GM18873 (cell line): ENCODE measurements around the gene IRF1.

Source experiments
- ATAC-seq: cut with Tn5 transposase; IDR thresholded peaks from one replicate; pipeline ENCODE4 v1.9.1; 2021; ENCODE audit warnings: mild to moderate bottlenecking, moderate library complexity, moderate number of reproducible peaks; ENCODE audit not compliant: unreplicated experiment, low FRiP score

Gene IRF1

DNA sequence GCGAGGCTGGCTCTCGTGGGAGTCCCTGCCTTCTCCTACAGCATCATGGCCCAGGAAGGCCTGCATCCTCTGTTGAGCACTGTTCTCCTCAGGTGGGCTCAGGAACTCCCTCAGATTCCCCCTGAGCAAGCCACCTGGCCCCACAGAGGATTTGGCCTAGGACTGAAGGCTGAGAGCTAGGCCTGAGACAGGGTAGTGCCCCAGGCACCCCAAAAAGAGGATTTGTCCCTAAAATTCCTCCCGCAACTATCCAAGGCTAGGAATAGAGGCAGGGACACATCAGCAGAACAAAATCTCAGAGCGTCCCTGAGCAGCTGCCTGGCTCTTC, 11.0 kb upstream of the IRF1 start:
- ATAC-seq: no peak

DNA sequence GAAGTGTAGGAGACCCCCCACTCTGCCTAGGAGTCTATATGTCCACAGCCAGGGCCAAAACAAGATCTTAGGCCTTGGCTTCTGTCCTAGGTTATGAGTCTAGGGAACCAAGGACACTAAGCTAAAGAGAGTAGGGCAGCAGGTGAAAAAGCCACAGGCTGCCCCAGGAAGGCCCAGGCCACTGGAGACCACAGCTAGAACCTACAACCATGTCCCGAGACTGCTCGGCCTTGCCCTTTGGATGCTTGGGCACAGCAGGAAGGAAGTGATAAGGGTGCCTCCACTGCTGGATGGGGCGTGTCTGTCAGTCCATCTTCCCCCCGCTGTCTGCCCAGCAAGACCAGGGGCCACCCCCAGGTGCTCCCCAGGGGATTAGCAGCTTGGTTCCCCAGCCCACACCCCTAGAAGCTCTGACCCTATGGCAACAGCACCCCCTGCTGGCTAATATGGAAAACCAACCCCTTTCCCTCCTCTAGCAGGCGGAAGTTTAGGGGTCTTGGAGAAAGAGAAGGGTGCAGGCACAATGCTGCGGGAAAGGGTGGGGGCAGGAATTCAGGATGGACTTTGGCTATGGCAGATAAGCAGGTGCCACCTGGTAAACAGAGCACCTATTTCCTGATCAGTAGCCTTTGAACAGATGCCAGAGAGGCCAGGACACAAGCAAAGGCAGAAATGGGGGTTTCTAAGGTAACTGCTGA, 10.5 kb upstream of the IRF1 start:
- ATAC-seq: no peak

DNA sequence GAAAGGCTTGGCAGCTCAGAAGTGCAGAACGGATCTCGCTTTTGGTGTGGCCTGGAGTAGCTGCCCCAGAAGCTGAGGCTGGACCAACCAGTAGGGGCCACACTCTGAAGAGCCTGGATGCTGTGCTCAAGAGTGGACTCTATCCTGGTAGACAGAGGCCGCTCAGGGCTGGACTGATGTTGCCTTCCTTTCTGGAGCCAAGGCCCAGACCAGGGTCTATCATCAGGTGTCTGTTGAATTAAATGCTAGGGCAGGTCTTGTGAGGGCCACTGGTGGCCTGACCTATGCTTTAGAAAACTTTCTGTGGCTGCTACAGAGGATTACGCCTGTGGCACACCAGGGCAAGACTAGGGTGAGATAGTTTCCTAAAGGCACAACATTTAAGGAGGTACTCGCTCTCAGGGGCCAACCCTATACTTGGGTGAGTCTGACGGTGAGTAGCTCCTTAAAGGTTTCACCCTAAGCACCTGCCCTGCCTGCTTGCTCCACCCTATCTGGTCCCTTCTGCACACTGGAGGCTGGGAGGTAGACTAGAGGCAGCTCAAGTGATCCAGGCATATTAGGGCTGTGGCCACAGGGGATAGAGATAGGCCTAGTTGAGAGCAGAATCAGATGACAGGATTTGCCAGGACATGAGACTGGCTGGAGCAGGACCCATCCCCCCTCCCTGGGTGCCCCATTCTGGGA, 9.8 kb upstream of the IRF1 start:
- no peak for ATAC-seq

DNA sequence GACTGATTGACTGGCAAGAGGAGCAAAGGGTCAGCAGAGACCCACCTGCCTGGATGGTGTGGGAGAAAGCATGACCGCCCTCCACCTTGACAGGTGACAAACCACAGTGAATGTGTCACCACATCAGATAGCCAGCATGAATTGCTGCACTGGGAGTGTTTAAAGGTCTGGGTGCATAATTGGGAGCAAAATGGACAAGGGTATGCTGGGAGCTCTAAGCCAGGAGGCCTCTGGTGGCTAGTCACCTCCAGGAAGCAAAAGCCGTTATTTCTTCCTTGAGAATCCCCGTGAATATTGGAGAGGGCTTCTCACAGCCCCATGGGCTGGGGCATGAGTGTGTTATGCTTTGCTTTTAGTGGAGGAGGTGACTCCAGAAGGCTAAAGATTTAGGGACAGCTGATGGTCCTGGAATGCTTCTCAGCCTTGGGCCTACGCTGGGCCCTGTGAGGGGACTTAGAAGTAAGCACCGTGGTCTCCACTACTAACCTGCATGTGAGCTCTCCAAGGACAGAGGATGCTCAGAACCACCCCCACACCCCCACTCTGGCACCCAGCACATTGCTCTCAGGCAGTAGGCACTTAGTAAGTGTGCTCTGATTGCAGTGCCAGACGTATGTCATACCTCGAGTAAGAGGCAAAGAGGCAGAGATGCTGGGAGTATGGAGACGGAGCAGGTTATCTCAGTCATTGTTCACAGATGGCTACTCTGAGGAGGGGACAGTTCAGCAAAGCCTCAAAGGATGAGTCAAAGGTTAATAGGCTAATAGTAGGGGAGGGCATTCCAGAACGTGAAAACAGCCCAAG, 9.1 kb upstream of the IRF1 start:
- no peak for ATAC-seq

DNA sequence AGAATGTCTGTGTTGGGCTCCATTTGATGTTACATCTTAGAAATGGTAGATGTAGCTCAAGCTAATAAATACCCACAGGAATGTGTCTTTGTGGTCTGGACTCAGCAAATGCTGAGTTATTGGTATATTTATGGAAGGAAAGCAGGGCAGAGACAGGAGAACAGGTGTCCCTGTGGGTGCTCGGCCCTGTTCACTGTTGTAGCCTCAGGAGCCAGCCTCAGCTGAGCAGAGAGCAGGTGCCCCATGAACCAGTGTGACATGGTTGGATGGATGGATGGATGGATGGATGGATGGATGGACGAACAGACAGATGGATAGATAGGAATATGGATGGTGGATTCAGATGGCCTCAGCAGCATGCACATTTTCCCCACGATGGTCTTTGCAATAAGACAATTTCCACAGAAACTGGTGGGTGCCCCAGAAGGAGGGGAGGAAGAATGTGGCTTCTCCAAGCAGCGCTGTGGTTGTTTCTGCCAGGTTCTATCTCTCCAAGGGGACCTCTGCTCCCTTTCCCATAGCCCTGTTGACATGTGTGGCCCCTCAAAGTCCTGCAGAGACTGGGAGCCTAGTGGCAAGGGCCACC, 8.2 kb upstream of the IRF1 start:
- ATAC-seq: no peak

DNA sequence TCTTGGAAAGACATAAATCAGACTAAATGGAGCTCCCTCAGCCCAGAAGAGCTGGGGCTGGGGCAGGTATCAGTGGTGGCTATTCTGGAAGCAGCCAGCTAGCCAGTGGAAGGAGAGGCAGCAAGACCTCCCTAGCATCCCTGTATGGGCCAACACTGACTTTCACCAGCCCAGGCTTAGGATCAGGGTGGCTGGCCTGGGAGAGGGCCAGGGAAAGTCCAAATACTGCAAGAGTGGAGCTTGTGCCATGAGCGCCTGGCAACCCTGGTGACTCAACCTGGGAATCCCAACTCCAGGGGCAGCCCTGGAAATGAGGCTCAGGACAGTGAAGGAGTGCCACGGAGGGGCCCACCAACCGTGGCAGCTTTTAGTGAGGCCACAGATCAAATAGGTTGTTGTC, 7.6 kb upstream of the IRF1 start:
- ATAC-seq: no peak

DNA sequence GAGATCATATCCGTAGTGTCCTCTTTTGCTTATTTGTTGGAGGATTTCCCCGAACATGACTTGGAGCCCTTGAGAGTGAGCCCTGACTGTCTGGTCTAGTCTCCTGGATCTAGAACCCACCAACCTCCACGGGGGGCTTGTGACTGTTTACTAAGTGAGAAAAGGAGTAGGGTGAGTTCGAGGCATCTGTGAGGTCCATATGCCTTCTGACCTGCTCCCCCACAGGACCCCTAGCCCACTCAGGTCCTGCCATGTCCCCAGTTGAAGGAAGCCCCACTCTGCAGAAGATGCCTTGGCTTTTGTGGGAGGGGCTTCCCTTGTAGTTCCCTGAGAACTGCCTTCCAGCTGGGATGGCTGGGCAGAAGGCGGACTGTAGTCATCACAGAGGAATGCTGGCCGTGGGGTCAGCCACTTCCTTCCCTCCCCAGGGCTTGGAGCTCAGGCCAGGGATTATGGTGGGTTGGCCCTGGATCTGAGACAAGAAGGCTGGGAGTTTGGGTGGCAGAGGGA, 7.0 kb upstream of the IRF1 start:
- no peak for ATAC-seq

DNA sequence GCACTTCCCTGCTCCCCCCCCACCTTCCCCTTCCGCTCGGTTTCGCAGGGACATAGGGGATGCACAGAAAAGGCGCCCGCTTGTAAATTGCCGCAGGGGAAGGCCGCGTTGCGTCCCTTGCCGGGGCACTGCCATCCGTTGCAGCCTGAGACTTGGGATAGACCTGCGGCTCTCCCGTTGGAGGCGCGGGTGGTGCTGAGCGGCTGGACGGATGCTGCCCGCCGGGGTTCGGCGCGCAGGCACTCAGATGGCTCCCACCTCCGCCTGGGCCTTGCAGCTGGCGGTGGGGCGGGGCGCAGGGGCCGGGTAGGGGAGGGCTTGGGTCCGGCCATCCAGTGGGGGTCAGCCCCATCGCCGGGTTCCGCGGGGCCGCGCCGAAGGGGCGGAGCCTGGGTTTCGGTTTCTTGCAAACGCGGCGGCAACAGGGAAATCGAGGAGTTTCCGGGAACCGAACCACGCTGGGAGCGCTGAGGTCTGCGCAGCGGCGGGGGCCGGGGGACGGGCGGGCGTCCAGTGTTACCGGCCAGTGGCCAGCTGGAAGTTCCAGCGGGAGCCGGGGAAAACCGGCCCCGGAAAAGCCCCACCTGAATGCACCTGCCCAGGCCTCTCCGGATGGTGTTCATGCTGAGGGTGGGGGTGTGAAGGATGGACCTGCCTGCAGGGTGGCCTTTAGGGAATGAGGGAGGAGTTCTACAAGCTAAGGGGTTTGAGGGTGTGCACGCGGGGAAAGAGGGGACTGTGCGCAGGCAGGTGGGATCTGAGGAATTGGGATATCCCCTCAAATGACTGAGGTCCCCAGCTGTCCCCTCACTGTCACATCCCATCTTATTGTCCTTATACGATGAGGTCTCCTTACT, 6.3 kb upstream of the IRF1 start:
- ATAC-seq: peak; percentile 15

DNA sequence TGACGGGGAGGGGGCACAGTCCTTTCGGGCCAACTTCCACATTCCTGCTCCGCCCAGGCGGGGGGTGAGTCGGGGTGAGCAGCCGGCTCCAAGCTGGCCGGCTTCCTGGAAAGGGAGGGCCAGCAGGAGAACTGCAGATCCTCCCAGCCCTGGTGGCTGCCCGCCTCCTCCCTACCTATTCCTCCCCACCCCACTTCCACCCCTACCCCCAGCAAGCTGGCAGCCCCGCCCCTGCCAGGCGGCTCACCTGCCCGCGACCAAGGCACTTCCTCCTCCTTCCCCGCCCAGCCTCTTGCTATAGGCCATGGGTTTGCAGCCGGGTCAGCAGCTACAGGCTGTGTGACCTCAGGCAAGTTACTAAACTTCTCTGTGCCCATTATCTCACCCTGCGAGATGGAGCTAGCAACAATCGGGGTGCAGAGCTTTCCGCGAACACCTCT, 5.6 kb upstream of the IRF1 start:
- peak; percentile 33 for ATAC-seq

DNA sequence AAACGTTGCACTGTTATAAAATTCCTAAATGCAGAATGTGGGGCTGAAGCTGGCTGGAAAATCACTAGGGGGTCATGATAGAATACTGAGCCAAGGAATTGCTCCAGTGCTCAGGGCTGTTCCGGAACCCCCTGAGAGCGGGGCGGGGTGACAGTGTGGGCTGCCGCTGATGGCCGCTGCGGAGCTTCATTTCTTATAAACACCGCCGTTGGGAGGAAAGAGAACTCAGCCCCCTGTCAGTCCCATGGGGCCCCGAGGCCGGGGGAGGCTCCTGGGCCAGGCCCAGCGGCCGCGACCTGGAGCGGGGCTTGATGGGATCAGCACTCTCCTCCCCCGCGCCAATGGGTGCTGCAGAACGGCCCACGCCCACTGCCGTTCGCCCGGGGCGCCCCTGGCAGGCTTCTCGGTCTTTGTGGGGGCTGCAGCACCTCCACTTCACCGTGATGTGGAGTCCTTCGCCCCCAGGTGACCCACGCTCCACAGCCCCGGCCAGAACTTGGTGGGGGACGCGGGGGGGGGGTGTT, 5.2 kb upstream of the IRF1 start:
- ATAC-seq: no peak

DNA sequence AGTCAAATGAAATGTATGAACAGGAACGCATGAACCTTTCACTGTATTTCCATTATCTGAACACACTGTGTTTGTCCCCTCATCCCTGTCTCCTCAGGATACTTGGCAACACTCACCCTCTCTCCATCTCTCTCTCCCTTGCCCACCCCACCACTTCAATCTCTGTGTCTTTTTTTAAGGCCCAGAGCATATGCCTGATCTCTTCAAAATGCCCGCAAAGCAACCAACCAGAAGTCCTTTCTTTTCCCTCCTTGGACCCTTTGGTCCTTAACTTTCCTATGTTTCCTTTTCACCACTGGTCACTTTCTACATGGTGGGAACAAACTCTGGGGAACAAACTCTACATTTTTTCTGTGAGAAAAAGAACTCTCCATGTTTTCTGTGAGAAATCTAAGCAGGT, 3.2 kb upstream of the IRF1 start:
- no peak for ATAC-seq

DNA sequence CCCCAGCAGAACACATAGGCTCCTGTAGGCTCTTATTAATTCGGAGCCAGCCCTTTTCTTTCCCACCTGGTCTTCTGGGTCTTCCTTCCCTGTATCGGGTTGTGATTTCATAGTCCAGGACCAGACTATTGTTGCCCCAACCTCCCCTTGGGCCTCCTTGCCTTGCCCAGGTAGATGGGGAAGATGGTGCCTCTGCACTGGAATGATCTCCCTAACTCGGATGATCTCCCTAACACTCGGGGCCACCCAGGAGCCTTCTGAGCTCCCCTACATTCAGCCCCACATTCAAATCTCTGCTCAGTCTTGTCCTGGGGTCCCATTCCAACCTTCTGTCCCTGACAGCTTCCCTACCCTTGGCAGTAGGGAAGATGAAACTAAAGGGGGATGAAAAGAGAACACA, 2.7 kb upstream of the IRF1 start:
- no peak for ATAC-seq

DNA sequence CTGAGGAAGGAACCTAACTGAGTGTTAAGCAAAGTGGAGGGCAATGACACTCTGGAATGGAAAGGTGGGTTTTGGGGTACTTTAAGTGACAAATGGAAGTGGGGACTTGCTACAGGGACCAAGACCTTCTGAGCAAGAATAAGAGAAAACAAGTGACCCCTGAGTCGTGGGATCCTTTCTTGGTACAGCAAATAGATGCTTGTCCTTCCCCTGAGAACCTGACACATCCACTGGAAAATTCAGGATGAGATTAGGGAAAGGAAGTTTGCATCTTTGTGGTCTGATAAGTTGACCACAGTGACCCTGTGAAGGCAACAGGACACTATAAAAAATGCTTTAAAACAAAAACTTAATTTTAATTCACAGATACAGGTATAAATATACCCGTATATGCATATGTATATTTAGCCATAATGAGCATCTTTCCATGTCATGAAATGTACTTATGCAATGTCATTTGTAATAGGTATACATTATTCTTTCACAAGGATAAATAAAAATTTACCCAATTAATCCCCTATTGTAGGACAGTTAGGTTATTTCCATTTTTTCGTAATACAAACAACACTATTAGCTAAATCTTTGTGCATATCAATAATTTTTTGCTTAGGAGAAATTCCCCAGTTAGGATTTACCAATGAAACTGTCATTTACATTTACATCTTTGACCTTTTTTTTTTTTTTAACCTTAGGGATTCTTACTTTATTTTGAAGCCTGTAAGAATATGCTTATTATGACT, 2.0 kb upstream of the IRF1 start:
- no peak for ATAC-seq

DNA sequence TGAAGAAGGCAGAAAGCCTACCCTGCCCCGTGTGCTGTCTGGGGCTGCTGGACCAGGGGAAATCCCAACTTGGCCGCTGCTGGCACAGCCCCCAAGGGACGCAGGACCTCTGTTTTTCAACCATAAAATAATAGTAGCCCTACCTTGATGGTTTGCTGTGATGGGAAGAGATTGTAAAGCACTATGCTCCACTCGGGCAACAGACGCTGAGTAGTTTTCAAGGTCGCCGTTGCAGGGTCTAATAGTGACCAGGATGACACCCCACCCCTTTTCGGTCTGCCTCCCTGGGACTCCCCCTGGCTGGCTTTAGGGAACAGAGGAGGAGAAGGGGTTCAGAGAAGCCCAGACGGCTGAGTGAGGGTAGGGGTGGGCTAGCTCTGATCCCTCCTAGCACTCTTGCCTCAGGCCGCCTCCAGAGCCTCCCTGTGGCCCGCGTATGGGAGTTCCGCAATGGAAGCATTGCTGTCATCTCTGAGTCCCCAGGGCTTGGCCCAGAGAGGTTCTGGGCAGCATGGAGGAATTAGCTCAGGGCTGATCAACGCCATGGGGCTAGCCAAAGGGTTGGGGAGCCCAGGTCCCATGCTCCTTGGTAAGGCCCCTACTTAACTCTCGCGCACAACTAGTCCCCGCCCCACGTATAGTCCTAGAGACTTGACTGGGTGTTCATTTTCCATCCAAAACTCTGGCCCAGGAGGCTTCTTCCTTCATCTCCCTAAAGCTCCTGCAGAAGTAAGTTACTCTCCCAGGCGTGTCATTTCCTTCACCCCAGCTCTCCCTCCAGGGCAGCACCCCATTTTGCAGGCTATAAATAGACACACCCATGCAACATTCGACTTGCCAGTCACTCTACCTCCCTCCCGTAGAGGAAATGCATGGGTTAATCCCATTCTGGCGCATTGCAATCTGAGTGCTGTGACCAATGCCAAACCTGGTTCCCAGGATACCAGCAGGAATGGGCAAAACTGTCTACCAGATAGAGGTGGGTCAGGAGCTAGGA, 1.1 kb upstream of the IRF1 start:
- ATAC-seq: peak; percentile 20

DNA sequence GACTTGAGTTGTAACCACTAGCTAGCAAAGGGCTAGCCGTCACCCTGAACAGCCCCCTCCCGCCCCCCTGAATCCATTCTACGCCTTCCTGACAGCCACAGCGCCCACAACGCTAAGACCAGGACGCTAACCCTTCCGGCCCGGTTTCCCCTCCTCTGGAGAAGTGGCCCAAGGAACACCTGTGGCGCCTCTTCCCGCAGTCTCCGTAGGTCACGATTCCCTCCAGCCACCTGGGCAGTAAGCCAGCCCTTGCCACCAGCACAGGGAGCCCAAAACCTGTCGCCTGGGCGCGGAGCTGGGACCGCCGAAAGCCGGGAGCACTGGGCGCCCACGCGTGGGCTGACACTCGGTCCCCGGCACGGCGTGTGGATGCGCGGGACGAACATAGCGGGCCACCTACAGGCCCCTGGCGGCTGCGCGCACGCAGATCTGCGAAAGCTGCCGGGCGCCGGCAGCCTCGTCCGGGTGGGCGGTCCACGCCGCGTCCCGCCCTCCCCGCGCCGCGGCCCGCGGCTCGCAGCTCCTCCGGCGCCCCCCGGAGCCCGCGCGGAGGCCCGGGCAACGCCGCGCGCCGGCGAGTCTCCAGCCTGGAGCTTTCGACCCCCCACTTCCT, 596 bp downstream of the IRF1 start:
- ATAC-seq: peak; percentile 13

DNA sequence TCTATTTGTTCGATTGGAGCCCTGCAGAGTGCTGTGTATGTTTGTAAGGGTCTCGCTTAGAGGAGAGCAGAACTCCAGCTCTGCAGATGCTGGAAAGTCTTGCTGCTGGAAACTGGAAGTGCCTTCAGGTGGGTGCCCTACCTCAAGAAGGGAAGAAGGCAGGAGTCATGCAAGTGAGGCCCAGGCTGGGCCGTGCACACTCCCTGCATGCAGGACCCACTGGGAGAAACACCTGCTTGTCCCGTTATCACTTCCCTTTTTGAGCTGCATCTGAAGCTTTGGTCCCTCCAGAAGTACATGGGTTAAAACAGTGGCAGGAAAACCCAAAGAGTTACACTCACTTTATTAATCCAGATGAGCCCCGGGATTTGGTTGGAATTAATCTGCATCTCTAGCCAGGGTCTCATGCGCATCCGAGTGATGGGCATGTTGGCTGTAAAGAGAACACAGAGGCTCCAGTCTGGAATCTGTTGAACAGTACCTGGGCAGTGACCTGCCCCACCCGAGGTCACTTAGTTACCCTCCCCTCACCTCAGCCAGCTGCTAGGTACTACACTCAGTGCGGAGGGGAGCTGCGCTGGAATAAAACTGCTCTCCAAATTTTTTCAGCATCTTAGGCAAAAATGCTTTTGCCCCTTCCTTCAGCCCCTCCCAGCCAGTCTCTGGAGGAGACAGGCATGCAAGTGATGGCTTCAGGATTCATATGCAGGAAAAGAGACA, 1.4 kb downstream of the IRF1 start:
- no peak for ATAC-seq

DNA sequence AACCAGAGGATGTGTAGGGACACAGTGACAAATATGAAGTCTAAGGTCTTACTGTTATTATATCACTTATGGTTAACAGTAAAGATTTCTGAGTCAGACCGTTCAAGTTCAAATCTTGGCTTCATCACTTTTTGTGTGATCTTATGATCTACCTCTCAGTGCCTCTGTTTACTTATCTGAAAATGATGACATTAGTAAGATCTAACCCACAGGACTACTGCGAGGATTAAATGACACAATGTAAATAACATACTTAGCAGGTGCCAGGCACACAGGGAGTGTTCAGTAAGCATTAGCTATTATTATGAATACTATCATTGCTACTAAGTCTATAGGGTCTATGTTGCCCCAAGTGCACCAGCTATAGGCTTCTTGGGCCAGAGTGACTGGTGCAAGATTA, 2.0 kb downstream of the IRF1 start:
- ATAC-seq: no peak
